Fibroblast of lung (primary cell): Measurements from ENCODE around the gene MTG2.

Source experiments
- CTCF ChIP-seq, 2 donors: IDR thresholded peaks in 1 of 2; conservative IDR thresholded peaks in 1 of 2; 1 replicate in 1 of 2; 2 replicates in 1 of 2; pipeline ENCODE4 v1.5.1; 2011 to 2012; ENCODE audit warnings: low read length in 2 of 2, control low read depth in 1 of 2, inconsistent platforms in 1 of 2, low read depth in 1 of 2, mild to moderate bottlenecking in 1 of 2
- EZH2 ChIP-seq: IDR thresholded peaks from 2 replicates; pipeline ENCODE4 v1.5.1; 2012; ENCODE audit warnings: low read length, control low read depth, mild to moderate bottlenecking; ENCODE audit errors: missing control alignments

GRCh38 chr20:62145688-62146018, 37.2 kb upstream of the MTG2 start:
- no peak for TF ChIP-seq CTCF (conservative IDR thresholded peaks at IDR 0.05 in 1 of 2, IDR thresholded peaks at IDR 0.05 in 1 of 2; ENCODE audit: low read depth in 1 of 2, low read length in 2 of 2)
- no peak for TF ChIP-seq EZH2
